GM19395 (cell line): Measurements from ENCODE around the gene RBM18.

Experiments
- ATAC-seq: cut with Tn5 transposase; IDR thresholded peaks from one replicate; pipeline ENCODE4 v1.9.1; 2021; ENCODE audit warnings: mild to moderate bottlenecking, moderate library complexity; ENCODE audit not compliant: unreplicated experiment

Gene RBM18, protein sequence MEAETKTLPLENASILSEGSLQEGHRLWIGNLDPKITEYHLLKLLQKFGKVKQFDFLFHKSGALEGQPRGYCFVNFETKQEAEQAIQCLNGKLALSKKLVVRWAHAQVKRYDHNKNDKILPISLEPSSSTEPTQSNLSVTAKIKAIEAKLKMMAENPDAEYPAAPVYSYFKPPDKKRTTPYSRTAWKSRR

DNA sequence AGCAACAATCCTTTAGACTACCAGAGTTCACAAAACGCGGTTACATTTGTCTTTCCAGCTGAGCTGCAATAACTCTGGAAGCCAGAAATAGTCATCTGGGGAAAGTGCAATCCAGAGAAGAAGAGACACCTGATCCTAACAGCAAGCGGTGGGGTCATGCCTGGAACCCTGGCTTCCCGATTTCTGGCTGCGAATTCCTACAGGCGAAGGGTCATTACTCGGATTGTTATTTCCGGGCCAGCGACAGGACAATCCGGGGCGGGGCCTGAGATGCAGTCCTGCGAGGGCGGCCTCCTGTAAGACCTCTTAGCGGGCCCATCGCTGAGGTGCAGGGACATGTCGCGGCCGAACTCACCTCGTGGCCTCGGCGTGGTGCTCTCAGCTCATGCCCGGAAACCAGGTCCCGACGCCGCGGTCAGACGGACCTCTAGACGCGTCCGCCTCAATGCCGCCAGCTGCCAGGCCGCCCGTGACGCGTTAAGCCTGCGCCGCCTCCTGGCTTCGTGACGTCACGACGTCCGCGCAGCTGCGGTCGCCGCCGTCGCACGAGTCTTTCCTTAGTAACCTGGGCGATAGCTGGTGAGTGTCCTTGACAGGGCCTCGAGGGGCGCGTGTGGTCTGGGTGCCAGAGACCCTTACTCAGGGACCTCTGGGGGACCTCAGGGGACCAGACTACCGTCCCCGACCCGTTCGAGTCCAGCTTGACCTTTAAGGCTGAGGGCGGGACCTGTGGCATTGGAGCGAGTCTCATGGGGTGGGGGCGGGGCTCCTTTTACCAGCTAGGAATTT is at the start of gene RBM18, which contains the start of gene MRRF:
Gene RBM18 (minus strand): TSS at position 481 of the 789 bp plus-strand sequence. CDS start 3,348 bp downstream, outside the sequence.
Gene MRRF (plus strand): TSS at position 523 of the 789 bp plus-strand sequence. CDS start 6,010 bp downstream, outside the sequence.
- ATAC-seq: peak; percentile 88

- ATAC-seq: no peak
These were observed 49.5 kb upstream of the RBM18 start for GRCh38 chr9:122314165-122314564.

- ATAC-seq: no peak
These were observed 45.2 kb upstream of the RBM18 start for GRCh38 chr9:122309861-122310260.

DNA sequence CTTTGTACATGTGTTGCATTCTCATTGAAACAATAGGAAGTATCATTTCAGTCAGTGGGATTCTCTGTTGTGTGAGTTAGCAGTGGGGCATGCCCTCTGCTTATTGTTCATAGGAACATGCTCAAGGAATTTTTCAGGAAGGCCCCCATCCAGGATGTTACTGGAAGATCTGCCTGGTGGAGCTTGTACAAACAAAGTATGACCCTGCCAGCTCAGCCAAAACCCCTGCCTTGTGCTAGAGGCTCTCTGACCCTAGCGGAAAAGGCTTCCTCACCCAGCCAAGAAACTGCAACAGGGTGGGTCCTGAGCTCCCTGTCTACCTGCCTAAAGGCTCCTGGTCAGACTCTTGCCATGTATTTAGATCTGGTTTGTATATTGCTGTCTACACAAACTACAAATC is 43.3 kb upstream of the RBM18 start:
- ATAC-seq: no peak

- no peak for ATAC-seq
These were observed 42.4 kb upstream of the RBM18 start for GRCh38 chr9:122307061-122307460.

- no peak for ATAC-seq
These were observed 37.8 kb upstream of the RBM18 start for GRCh38 chr9:122302237-122303093.

DNA sequence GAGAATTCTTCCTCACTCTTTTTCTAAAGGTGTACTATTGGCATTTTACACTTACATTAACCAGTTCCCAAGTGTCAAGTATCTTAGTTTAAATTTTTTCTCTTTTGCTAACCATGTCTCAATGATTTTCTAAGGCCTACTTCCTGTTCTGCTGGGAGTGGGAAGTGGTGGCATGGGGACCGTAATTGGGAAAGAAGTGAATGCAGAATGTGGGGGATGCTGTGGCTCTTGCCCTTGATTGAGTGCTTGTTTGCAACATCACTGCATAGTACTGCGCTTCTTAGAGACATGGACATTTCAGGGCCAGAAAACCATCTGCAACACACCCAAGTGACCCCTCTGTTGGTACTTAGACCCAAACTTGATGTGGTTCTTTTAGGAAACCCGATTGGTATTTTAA is 32.9 kb upstream of the RBM18 start:
- ATAC-seq: no peak

DNA sequence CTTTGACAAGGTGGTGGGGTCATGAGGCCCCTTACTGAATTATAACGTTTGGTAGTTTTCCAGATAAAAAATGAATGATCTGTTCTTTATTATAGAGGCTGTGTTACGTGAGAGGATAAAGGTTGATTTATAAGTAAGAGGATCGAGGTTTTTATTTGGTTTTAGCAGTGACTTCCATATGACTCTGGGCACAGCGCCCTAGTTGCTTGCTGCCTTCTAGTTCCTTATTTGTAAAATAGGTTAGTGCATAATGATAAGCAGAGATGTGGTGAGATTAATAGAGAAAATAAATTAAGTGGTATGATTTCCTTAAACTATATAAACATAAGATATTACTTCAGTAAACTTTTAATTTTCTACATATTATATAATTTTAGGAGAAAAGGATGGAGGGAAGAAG is 29.9 kb upstream of the RBM18 start:
- ATAC-seq: no peak

DNA sequence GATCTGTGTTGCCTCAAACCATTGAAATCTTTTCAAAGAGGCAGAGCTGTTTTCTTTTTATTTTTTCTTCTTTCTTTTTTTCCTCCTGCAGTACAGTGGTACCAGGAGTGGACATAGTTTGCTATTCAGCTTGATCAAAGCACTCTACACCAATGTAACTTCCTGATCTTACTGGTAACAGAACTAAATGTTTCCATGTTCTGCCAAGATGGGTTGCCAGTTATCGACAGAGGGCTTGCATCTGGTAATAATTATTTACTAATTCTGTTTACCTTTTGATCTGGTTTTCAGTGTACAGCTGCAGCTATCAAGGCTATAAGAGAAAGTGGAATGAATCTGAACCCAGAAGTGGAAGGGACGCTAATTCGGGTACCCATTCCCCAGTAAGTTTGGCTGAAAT is 26.8 kb upstream of the RBM18 start:
- no peak for ATAC-seq

- no peak for ATAC-seq
These were observed 22.6 kb upstream of the RBM18 start for GRCh38 chr9:122287214-122287720.

DNA sequence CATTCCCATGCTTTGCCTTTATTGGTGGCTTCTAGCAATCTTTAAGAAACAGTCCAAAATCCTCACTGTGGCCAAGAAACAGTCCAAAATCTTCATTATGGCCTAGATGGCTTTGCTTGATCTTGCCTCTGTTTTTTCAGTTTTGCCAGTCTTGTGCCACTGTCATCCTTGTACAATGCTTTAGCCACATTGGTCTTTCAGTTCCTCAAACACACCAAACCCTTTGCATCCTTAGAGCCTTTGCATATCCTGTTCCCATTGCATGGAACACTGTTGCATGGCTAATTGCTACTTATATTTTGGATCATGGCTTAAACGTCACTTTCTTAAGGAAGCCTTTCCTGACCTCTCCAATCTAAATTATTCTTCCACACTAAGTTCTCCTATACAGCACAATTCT is 22.1 kb upstream of the RBM18 start:
- ATAC-seq: no peak

DNA sequence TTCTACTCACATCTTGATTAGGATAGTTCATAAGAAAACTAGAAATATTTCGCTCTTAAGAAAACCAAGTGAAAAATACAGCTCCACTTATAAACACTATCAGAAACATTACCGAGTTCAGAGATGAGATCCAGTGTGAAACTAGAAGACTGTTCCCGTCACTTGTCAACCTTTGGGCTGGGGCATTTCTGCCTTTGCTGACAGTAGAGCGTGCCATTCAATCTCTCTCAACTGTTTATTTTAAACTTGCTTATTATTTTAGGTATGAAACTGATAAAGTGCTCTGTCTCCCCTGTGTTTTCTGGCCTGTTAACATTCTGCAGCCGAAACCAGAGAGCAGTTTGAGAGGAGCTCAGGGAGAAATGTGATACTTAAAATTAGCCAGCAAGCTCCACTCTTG is 16.7 kb upstream of the RBM18 start:
- ATAC-seq: no peak

GRCh38 chr9:122277285-122277897 is 12.8 kb upstream of the RBM18 start:
- no peak for ATAC-seq

- no peak for ATAC-seq
These were observed 11.5 kb upstream of the RBM18 start for GRCh38 chr9:122276096-122276495.

- no peak for ATAC-seq
These were observed 9.4 kb upstream of the RBM18 start for GRCh38 chr9:122274055-122274454.

- ATAC-seq: no peak
These were observed 3.6 kb upstream of the RBM18 start for GRCh38 chr9:122268041-122268814.

GRCh38 chr9:122265149-122265915 is 692 bp upstream of the RBM18 start:
- peak; percentile 36 for ATAC-seq

GRCh38 chr9:122263699-122264349 is 816 bp downstream of the RBM18 start:
- no peak for ATAC-seq

- ATAC-seq: no peak
These were observed 2.6 kb downstream of the RBM18 start for GRCh38 chr9:122262073-122262472.
